Neuronal stem cell (in vitro differentiated cells): ENCODE measurements around the gene PYY.

Source experiments
- DNase-seq: peaks from one replicate; pipeline ENCODE4 v3.0.0-alpha.2; 2013; ENCODE audit warnings: low spot score
- H2AFZ ChIP-seq: one replicate; pipeline ENCODE4 v1.6.1; 2013; ENCODE audit warnings: mild to moderate bottlenecking, low read length, inconsistent platforms
- H2AK5ac ChIP-seq: 2 replicates; pipeline ENCODE4 v1.6.1; 2013; ENCODE audit warnings: low read depth, mild to moderate bottlenecking, inconsistent platforms, low read length, moderate library complexity, mixed read lengths
- H2BK120ac ChIP-seq: 2 replicates; pipeline ENCODE4 v1.6.1; 2013; ENCODE audit warnings: low read depth, mild to moderate bottlenecking, inconsistent platforms, low read length, moderate library complexity, mixed read lengths
- H2BK12ac ChIP-seq: one replicate; pipeline ENCODE4 v1.6.1; 2013; ENCODE audit warnings: low read length, inconsistent platforms
- H2BK15ac ChIP-seq: 2 replicates; pipeline ENCODE4 v1.6.1; 2013; ENCODE audit warnings: mild to moderate bottlenecking, low read length, inconsistent platforms, mixed read lengths
- H2BK5ac ChIP-seq: one replicate; pipeline ENCODE4 v1.6.1; 2013; ENCODE audit warnings: inconsistent platforms, mild to moderate bottlenecking, low read length, moderate library complexity
- H3K14ac ChIP-seq: one replicate; pipeline ENCODE4 v1.6.1; 2013; ENCODE audit warnings: low read length, inconsistent platforms
- H3K18ac ChIP-seq: 2 replicates; pipeline ENCODE4 v1.6.1; 2013; ENCODE audit warnings: low read length, inconsistent platforms
- H3K23ac ChIP-seq: 2 replicates; pipeline ENCODE4 v1.6.1; 2013; ENCODE audit warnings: low read depth, mild to moderate bottlenecking, mixed read lengths, low read length, inconsistent platforms; ENCODE audit not compliant: poor library complexity
- H3K27ac ChIP-seq: replicated peaks from 3 replicates; pipeline ENCODE4 v1.5.1; 2013; ENCODE audit warnings: low read length, inconsistent platforms
- H3K27me3 ChIP-seq, 3 experiments: 2 replicates each; pipeline ENCODE4 v1.6.1; 2013; ENCODE audit warnings: low read length in 3 of 3, mild to moderate bottlenecking in 2 of 3, inconsistent platforms in 1 of 3, low read depth in 1 of 3, mixed read lengths in 1 of 3, moderate library complexity in 1 of 3; ENCODE audit not compliant: control insufficient read depth in 3 of 3, insufficient read depth in 3 of 3
- H3K36me3 ChIP-seq, 2 donors: replicated peaks in 1 of 2; 2 replicates each; pipeline ENCODE4 v1.6.1; 2013; ENCODE audit warnings: low read length in 2 of 2; ENCODE audit not compliant: control insufficient read depth in 2 of 2, insufficient read depth in 2 of 2
- H3K4ac ChIP-seq: 2 replicates; pipeline ENCODE4 v1.6.1; 2013; ENCODE audit warnings: inconsistent platforms, mild to moderate bottlenecking, low read length, moderate library complexity
- H3K4me1 ChIP-seq, 2 donors: 1 replicate in 1 of 2; 2 replicates in 1 of 2; pipeline ENCODE4 v1.6.1; 2013; ENCODE audit warnings: low read length in 2 of 2, low read depth in 1 of 2; ENCODE audit not compliant: control insufficient read depth in 2 of 2, insufficient read depth in 1 of 2
- H3K4me2 ChIP-seq: one replicate; pipeline ENCODE4 v1.6.1; 2013; ENCODE audit warnings: mild to moderate bottlenecking, low read length, inconsistent platforms; ENCODE audit not compliant: insufficient read depth, poor library complexity, severe bottlenecking
- H3K4me3 ChIP-seq, 2 donors: 2 replicates each; pipeline ENCODE4 v1.5.1; 2013; ENCODE audit warnings: low read length in 2 of 2, mild to moderate bottlenecking in 2 of 2, inconsistent platforms in 1 of 2, moderate library complexity in 1 of 2
- H3K79me1 ChIP-seq: one replicate; pipeline ENCODE4 v1.6.1; 2013; ENCODE audit warnings: low read depth, mild to moderate bottlenecking, inconsistent platforms, low read length, moderate library complexity
- H3K9ac ChIP-seq: one replicate; pipeline ENCODE4 v1.6.1; 2013; ENCODE audit warnings: mild to moderate bottlenecking, low read depth, low read length, inconsistent platforms; ENCODE audit not compliant: poor library complexity
- H3K9me3 ChIP-seq, 2 donors: replicated peaks in 1 of 2; 2 replicates each; pipeline versions ENCODE3 to v1.6.1; 2013; ENCODE audit warnings: low read length in 2 of 2, mild to moderate bottlenecking in 2 of 2, inconsistent platforms in 1 of 2, low read depth in 1 of 2, mixed read lengths in 1 of 2, moderate library complexity in 1 of 2; ENCODE audit not compliant: control insufficient read depth in 2 of 2, insufficient read depth in 1 of 2
- H4K8ac ChIP-seq: one replicate; pipeline ENCODE4 v1.6.1; 2013; ENCODE audit warnings: low read depth, mild to moderate bottlenecking, inconsistent platforms, low read length, moderate library complexity
- H4K91ac ChIP-seq: one replicate; pipeline ENCODE4 v1.6.1; 2013; ENCODE audit warnings: low read length, low read depth, mild to moderate bottlenecking, inconsistent platforms; ENCODE audit not compliant: poor library complexity
- WGBS, 2 donors: extraction: QIAGEN DNeasy Blood & Tissue Kit; methylation state at CpG; one replicate each; pipeline ENCODE4 v1.1.7; 2013; ENCODE audit warnings: missing lambda C conversion rate in 2 of 2, mixed read lengths in 1 of 2; ENCODE audit not compliant: insufficient read length in 2 of 2, insufficient replicate concordance in 1 of 2; ENCODE audit errors: extremely low coverage in 2 of 2; 5-methylcytosine and 5-hydroxymethylcytosine counted together

Gene PYY

GRCh38 chr17:43924558-43924957, 29.2 kb downstream of the PYY start:
- WGBS, 2 donors, result no CpG with 5 or more reads among the region's 2 CpGs
- no peak overlapping the region for H4K91ac ChIP-seq
- no peak overlapping the region for H3K23ac ChIP-seq
- no peak overlapping the region for H4K8ac ChIP-seq
- peaks cover 0 to 42% (median 14%) of the 10 kb centered on the region in 3 experiments for H3K27me3 ChIP-seq
- no peak overlapping the region for H3K14ac ChIP-seq
- no peaks in the 10 kb centered on the region for H3K36me3 ChIP-seq
- no peak overlapping the region for H2BK5ac ChIP-seq
- H3K4me3 ChIP-seq, result no peak overlapping the region
- H2BK12ac ChIP-seq, result no peak overlapping the region
- no peak overlapping the region for H3K4me2 ChIP-seq
- H3K4ac ChIP-seq, result no peak overlapping the region
- H2BK15ac ChIP-seq, result no peak overlapping the region
- no peak overlapping the region for H2AFZ ChIP-seq
- no peak overlapping the region for H2AK5ac ChIP-seq
- no peak overlapping the region for H3K9ac ChIP-seq
- DNase-seq, result no peak
- H3K9me3 ChIP-seq, result no peaks in the 10 kb centered on the region
- peaks cover 0 to 6% of the 10 kb centered on the region in 2 donors for H3K4me1 ChIP-seq
- no peak overlapping the region for H2BK120ac ChIP-seq
- H3K27ac ChIP-seq, result no peak overlapping the region
- H3K18ac ChIP-seq, result no peak overlapping the region
- H3K79me1 ChIP-seq, result no peaks in the 10 kb centered on the region

GRCh38 chr17:43920500-43921095, 33.1 kb downstream of the PYY start:
- Histone ChIP-seq H2AK5ac (no peak overlapping the region), H3K4me1 (no peaks in the 10 kb centered on the region), H3K4me2 (no peak overlapping the region), H2BK15ac (no peak overlapping the region), H3K27ac (no peak overlapping the region), H3K14ac (no peak overlapping the region), H3K18ac (no peak overlapping the region), H3K27me3 (peaks cover 0 to 51% (median 9%) of the 10 kb centered on the region in 3 experiments), H3K36me3 (no peaks in the 10 kb centered on the region), H2AFZ (no peak overlapping the region), H3K9ac (no peak overlapping the region), H4K8ac (no peak overlapping the region), H3K23ac (no peak overlapping the region), H2BK120ac (no peak overlapping the region), H3K79me1 (peaks cover 2% of the 10 kb centered on the region), H2BK5ac (no peak overlapping the region), H4K91ac (no peak overlapping the region), H3K9me3 (no peaks in the 10 kb centered on the region), H3K4me3 (no peak overlapping the region), H3K4ac (no peak overlapping the region), H2BK12ac (no peak overlapping the region)
- DNase-seq, result no peak
- no CpG with 5 or more reads among the region's 10 CpGs for WGBS, 2 donors

GRCh38 chr17:43918026-43918389, 35.7 kb downstream of the PYY start:
- Histone ChIP-seq H3K23ac (no peak overlapping the region), H4K8ac (peak overlapping the region; percentile 82), H4K91ac (no peak overlapping the region), H3K4me3 (no peak overlapping the region), H2BK15ac (peak overlapping the region; percentile 85), H3K9me3 (no peaks in the 10 kb centered on the region), H3K14ac (no peak overlapping the region), H2BK12ac (peak overlapping the region; percentile 58), H2AK5ac (no peak overlapping the region), H2AFZ (no peak overlapping the region), H3K4ac (no peak overlapping the region), H2BK120ac (no peak overlapping the region), H3K9ac (no peak overlapping the region), H3K18ac (no peak overlapping the region), H3K36me3 (no peaks in the 10 kb centered on the region), H3K4me2 (no peak overlapping the region), H3K27me3 (peaks cover 0 to 67% (median 9%) of the 10 kb centered on the region in 3 experiments), H3K4me1 (peaks cover 0 to 2% of the 10 kb centered on the region in 2 donors), H2BK5ac (no peak overlapping the region), H3K79me1 (peaks cover 2% of the 10 kb centered on the region), H3K27ac (no peak overlapping the region)
- no CpG with 5 or more reads among the region's 13 CpGs for WGBS, 2 donors
- DNase-seq, result no peak

GRCh38 chr17:43917348-43918025, 36.3 kb downstream of the PYY start:
- Histone ChIP-seq H2BK15ac (peak overlapping the region; percentile 84), H2BK12ac (peak overlapping the region; percentile 63), H3K9me3 (no peaks in the 10 kb centered on the region), H3K18ac (peak overlapping the region; percentile 81), H3K27ac (no peak overlapping the region), H3K23ac (no peak overlapping the region), H3K4me3 (no peak overlapping the region), H2BK5ac (no peak overlapping the region), H3K79me1 (peaks cover 2% of the 10 kb centered on the region), H3K14ac (no peak overlapping the region), H2AFZ (no peak overlapping the region), H3K9ac (no peak overlapping the region), H4K8ac (no peak overlapping the region), H3K4me2 (peak overlapping the region; percentile 42), H4K91ac (no peak overlapping the region), H3K4ac (no peak overlapping the region), H3K36me3 (no peaks in the 10 kb centered on the region), H3K4me1 (peaks cover 0 to 2% of the 10 kb centered on the region in 2 donors), H3K27me3 (peaks cover 0 to 70% (median 11%) of the 10 kb centered on the region in 3 experiments), H2BK120ac (no peak overlapping the region), H2AK5ac (no peak overlapping the region)
- DNase-seq, result no peak
- WGBS, 2 donors, result no CpG with 5 or more reads among the region's 43 CpGs
